ENCODE measurements around the gene GPR63.

Gene GPR63

GRCh38 chr6:96864216-96865054, 27.2 kb upstream of the GPR63 start:
- no peak overlapping the region for H3K4me3 ChIP-seq (ENCODE audit: low read length)
- DNase-seq (ENCODE audit: low read depth), result no peak
- no peak for TF ChIP-seq CTCF (IDR thresholded peaks at IDR 0.05; ENCODE audit: insufficient read depth, low read depth, low read length, missing control alignments)

DNA sequence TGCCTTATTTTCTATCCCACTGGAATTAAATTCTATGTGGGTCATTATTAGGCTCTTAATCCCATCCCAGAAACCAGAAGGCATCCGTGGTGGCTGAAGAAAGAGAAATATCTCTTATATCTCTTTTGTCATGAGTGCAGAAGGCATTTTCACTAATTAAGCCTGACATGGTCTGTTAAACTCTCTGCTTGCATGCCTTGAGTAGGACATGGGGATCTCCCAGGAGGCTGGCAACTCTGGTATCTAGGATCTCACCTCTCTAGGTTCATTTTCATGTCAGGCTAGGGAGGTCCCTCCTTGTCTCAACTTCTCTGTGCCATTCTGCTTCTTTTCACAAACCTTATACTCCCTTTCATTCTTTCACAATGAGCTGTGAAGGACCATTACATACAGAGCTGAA, 25.3 kb upstream of the GPR63 start:
- DNase-seq (ENCODE audit: low read depth), result no peak
- no peak for TF ChIP-seq CTCF (IDR thresholded peaks at IDR 0.05; ENCODE audit: insufficient read depth, low read depth, low read length, missing control alignments)
- no peak overlapping the region for H3K4me3 ChIP-seq (ENCODE audit: low read length)

DNA sequence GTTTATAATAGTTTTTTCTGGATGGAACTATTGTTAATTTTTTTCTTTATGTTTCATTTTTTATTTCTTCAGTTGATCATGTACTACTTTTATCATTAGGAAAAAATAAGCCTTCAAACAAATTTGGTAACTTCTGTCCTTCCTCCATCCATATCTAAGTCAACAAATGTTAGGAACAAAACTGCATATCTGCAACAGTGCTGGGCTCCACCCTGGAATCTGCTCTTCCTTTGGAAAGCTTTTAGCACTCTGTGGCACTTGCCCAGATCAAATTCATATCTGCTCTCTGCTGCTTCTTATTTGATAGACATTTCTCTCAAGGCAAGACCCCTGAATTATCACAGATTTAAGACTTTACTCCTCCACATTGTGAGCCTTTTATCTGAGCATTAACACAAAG, 24.3 kb upstream of the GPR63 start:
- no peak for DNase-seq (ENCODE audit: low read depth)
- no peak for TF ChIP-seq CTCF (IDR thresholded peaks at IDR 0.05; ENCODE audit: insufficient read depth, low read depth, low read length, missing control alignments)
- no peak overlapping the region for H3K4me3 ChIP-seq (ENCODE audit: low read length)

GRCh38 chr6:96856856-96857255, 19.6 kb upstream of the GPR63 start:
- no peak for TF ChIP-seq CTCF (IDR thresholded peaks at IDR 0.05; ENCODE audit: insufficient read depth, low read depth, low read length, missing control alignments)
- DNase-seq (ENCODE audit: low read depth), result no peak
- no peak overlapping the region for H3K4me3 ChIP-seq (ENCODE audit: low read length)

GRCh38 chr6:96853083-96853482, 15.8 kb upstream of the GPR63 start:
- TF ChIP-seq CTCF (IDR thresholded peaks at IDR 0.05; ENCODE audit: insufficient read depth, low read depth, low read length, missing control alignments), result no peak
- DNase-seq (ENCODE audit: low read depth), result no peak
- no peak overlapping the region for H3K4me3 ChIP-seq (ENCODE audit: low read length)

DNA sequence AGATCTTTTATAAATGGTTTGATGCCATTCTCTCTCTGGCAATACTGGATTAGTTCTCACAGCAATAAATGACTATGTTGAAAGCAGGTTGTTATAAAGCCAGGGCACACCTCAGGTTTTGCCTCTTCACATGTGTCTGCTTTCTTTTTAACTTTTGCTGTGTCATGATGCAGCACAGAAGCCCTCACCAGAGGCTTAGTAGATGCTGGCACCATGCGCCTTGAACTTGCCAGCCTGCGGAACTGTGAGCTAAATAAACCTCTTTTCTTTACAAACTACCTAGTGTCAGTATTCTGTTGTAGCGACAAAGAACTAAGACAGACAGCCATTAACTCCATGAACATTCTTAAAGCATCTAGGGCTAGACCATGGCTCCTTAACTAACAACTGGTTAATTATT, 15.3 kb upstream of the GPR63 start:
- no peak for TF ChIP-seq CTCF (IDR thresholded peaks at IDR 0.05; ENCODE audit: insufficient read depth, low read depth, low read length, missing control alignments)
- H3K4me3 ChIP-seq (ENCODE audit: low read length), result no peak overlapping the region
- no peak for DNase-seq (ENCODE audit: low read depth)

- H3K4me3 ChIP-seq (ENCODE audit: low read length), result no peak overlapping the region
- TF ChIP-seq CTCF (IDR thresholded peaks at IDR 0.05; ENCODE audit: insufficient read depth, low read depth, low read length, missing control alignments), result no peak
- DNase-seq (ENCODE audit: low read depth), result no peak
Observed at GRCh38 chr6:96851858-96852257, 14.6 kb upstream of the GPR63 start.
